H1 (cell line): Measurements from ENCODE around the gene ARPC4. TPM values are rescaled to one million over a fixed set of nuclear protein-coding genes. Genes with fewer than 3 reads are reported as not detected.
A peak's percentile ranks its signal among the peaks of the same experiment; 100 is the strongest.

Experiments used
- CTCF ChIA-PET: fragments of 300-600 bp; sonication (Branson Sonifier 250); formaldehyde crosslinking; loops from one replicate; lab custom pipeline; 2021; ENCODE audit not compliant: partially characterized antibody; lab: Charles Lee
- POLR2A ChIA-PET: fragments of 300-600 bp; sonication (Branson Sonifier 250); formaldehyde crosslinking; loops from one replicate; lab custom pipeline; 2021; ENCODE audit warnings: inconsistent platforms; ENCODE audit not compliant: partially characterized antibody; lab: Charles Lee
- DNase-seq, 2 experiments: peaks; one replicate each; pipeline versions ENCODE4 v3.0.0 to v3.0.0-alpha.2; 2010 to 2022; ENCODE audit warnings: low spot score in 2 of 2, low read depth in 1 of 2, mixed read lengths in 1 of 2
- FAIRE-seq: peaks from 2 replicates; lab custom pipeline; 2011; peaks lifted over from hg19 to GRCh38; lab: Jason Lieb, UNC
- H2AFZ ChIP-seq: 2 replicates; pipeline ENCODE4 v1.8.1; 2012; ENCODE audit warnings: low read length, inconsistent platforms
- H2AK5ac ChIP-seq: 2 replicates; pipeline ENCODE4 v1.6.1; 2013; ENCODE audit warnings: low read depth, low read length
- H2BK120ac ChIP-seq: replicated peaks from 2 replicates; pipeline ENCODE3; 2013; ENCODE audit warnings: low read depth, low read length, inconsistent platforms
- H2BK12ac ChIP-seq: 2 replicates; pipeline ENCODE4 v1.6.1; 2013; ENCODE audit warnings: low read depth, low read length
- H2BK15ac ChIP-seq: 2 replicates; pipeline ENCODE4 v1.6.1; 2013; ENCODE audit warnings: low read length
- H2BK20ac ChIP-seq: 2 replicates; pipeline ENCODE4 v1.6.1; 2013; ENCODE audit warnings: low read length
- H2BK5ac ChIP-seq: 2 replicates; pipeline ENCODE4 v1.6.1; 2013; ENCODE audit warnings: low read depth, low read length
- H3K14ac ChIP-seq: 2 replicates; pipeline ENCODE4 v1.6.1; 2013; ENCODE audit warnings: inconsistent platforms; ENCODE audit not compliant: insufficient read length
- H3K18ac ChIP-seq: 2 replicates; pipeline ENCODE4 v1.6.1; 2013; ENCODE audit warnings: low read length; ENCODE audit errors: extremely low read depth
- H3K23ac ChIP-seq: 2 replicates; pipeline ENCODE4 v1.6.1; 2013; ENCODE audit warnings: inconsistent platforms; ENCODE audit not compliant: insufficient read length
- H3K23me2 ChIP-seq: 2 replicates; pipeline ENCODE4 v1.6.1; 2013; ENCODE audit warnings: low read depth, low read length
- H3K27ac ChIP-seq: 2 replicates; pipeline ENCODE4 v1.6.1; 2011; ENCODE audit warnings: low read depth, low read length, inconsistent platforms
- H3K27me3 ChIP-seq, 4 experiments: replicated peaks in 1 of 4; 1 replicate in 1 of 4; 2 replicates in 3 of 4; pipeline versions ENCODE4 v1.6.1 to v1.8.1; 2011 to 2013; ENCODE audit warnings: low read length in 3 of 4, mild to moderate bottlenecking in 3 of 4, inconsistent platforms in 2 of 4, mixed read lengths in 2 of 4, moderate library complexity in 1 of 4; ENCODE audit not compliant: control insufficient read depth in 3 of 4, insufficient read depth in 3 of 4; ENCODE audit errors: extremely low read depth in 1 of 4
- H3K36me3 ChIP-seq, 4 experiments: 2 replicates each; pipeline versions ENCODE4 v1.6.1 to v1.8.1; 2011 to 2013; ENCODE audit warnings: mild to moderate bottlenecking in 4 of 4, low read length in 3 of 4, moderate library complexity in 2 of 4, control low read depth in 1 of 4, inconsistent platforms in 1 of 4; ENCODE audit not compliant: insufficient read depth in 4 of 4, control insufficient read depth in 2 of 4
- H3K4ac ChIP-seq: replicated peaks from 2 replicates; pipeline ENCODE3; 2013; ENCODE audit warnings: low read length, low read depth, mixed read lengths, inconsistent platforms; ENCODE audit not compliant: insufficient read length
- H3K4me1 ChIP-seq, 4 experiments: replicated peaks in 1 of 4; 1 replicate in 1 of 4; 2 replicates in 3 of 4; pipeline versions ENCODE4 v1.6.1 to v1.8.1; 2011 to 2013; ENCODE audit warnings: low read length in 3 of 4, inconsistent platforms in 2 of 4, mixed read lengths in 1 of 4; ENCODE audit not compliant: insufficient read depth in 4 of 4, control insufficient read depth in 3 of 4
- H3K4me2 ChIP-seq, 2 experiments: 2 replicates each; pipeline versions ENCODE4 v1.6.1 to v1.8.1; 2011 to 2013; ENCODE audit warnings: low read depth in 2 of 2, low read length in 2 of 2, control low read depth in 1 of 2, inconsistent platforms in 1 of 2, mild to moderate bottlenecking in 1 of 2; ENCODE audit not compliant: insufficient read depth in 1 of 2
- H3K4me3 ChIP-seq, 4 experiments: fragments of 200-600, 300-600 bp in 1 of 4; sonication (generic), shearing (Covaris generic), sonication (Bioruptor Twin) in 1 of 4; 2 replicates each; pipeline versions ENCODE4 v1.5.1 to v1.8.1; 2011 to 2016; ENCODE audit warnings: low read length in 4 of 4, low read depth in 3 of 4, control low read depth in 2 of 4, inconsistent platforms in 2 of 4, mild to moderate bottlenecking in 2 of 4, mixed read lengths in 1 of 4, moderate library complexity in 1 of 4; ENCODE audit not compliant: insufficient read depth in 2 of 4; ENCODE audit errors: extremely low read depth in 1 of 4
- H3K56ac ChIP-seq: replicated peaks from 2 replicates; pipeline ENCODE3; 2013; ENCODE audit warnings: low read depth, mild to moderate bottlenecking, mixed read lengths, low read length, inconsistent platforms; ENCODE audit not compliant: insufficient read length
- H3K79me1 ChIP-seq: 2 replicates; pipeline ENCODE4 v1.6.1; 2013; ENCODE audit warnings: low read depth, low read length, control low read depth
- H3K79me2 ChIP-seq, 2 experiments: 2 replicates each; pipeline versions ENCODE4 v1.6.1 to v1.8.1; 2012 to 2013; ENCODE audit warnings: low read length in 2 of 2, mild to moderate bottlenecking in 2 of 2, inconsistent platforms in 1 of 2; ENCODE audit not compliant: insufficient read depth in 2 of 2, control insufficient read depth in 1 of 2
- H3K9ac ChIP-seq, 4 experiments: replicated peaks in 1 of 4; 1 replicate in 1 of 4; 2 replicates in 3 of 4; pipeline versions ENCODE4 v1.6.1 to v1.8.1; 2011 to 2013; ENCODE audit warnings: low read depth in 3 of 4, low read length in 3 of 4, control low read depth in 2 of 4, mild to moderate bottlenecking in 2 of 4, moderate library complexity in 2 of 4, inconsistent platforms in 1 of 4; ENCODE audit errors: extremely low read depth in 1 of 4
- H3K9me3 ChIP-seq, 2 experiments: 2 replicates each; pipeline versions ENCODE4 v1.6.1 to v1.8.1; 2012 to 2013; ENCODE audit warnings: mild to moderate bottlenecking in 2 of 2, moderate library complexity in 2 of 2, control low read depth in 1 of 2, inconsistent platforms in 1 of 2, low read depth in 1 of 2, low read length in 1 of 2, mixed read lengths in 1 of 2; ENCODE audit not compliant: insufficient read depth in 2 of 2
- H4K20me1 ChIP-seq, 2 experiments: replicated peaks in 1 of 2; 2 replicates each; pipeline versions ENCODE3 to v1.8.1; 2011 to 2013; ENCODE audit warnings: inconsistent platforms in 2 of 2, low read length in 2 of 2, mild to moderate bottlenecking in 1 of 2; ENCODE audit not compliant: insufficient read depth in 2 of 2, control insufficient read depth in 1 of 2
- H4K5ac ChIP-seq: 2 replicates; pipeline ENCODE4 v1.6.1; 2013; ENCODE audit warnings: low read length, low read depth, mixed read lengths, inconsistent platforms; ENCODE audit not compliant: insufficient read length
- H4K8ac ChIP-seq: 2 replicates; pipeline ENCODE4 v1.8.0; 2013; ENCODE audit warnings: mild to moderate bottlenecking, moderate library complexity, low read length, inconsistent platforms; ENCODE audit not compliant: insufficient read depth; ENCODE audit errors: extremely low read depth
- H4K91ac ChIP-seq: replicated peaks from 2 replicates; pipeline ENCODE3; 2013; ENCODE audit warnings: low read length, mixed read lengths, inconsistent platforms; ENCODE audit not compliant: insufficient read length
- CBX5 ChIP-seq: fragments of 300-800, 300-1000 bp; sonication (generic); IDR thresholded peaks from 2 replicates; pipeline ENCODE4 v1.7.1; 2016; ENCODE audit warnings: antibody characterized with exemption, low read length, low read depth
- KDM1A ChIP-seq: fragments of 200-600, 300-600 bp; sonication (generic); IDR thresholded peaks from 2 replicates; pipeline ENCODE4 v1.7.1; 2016; ENCODE audit warnings: mild to moderate bottlenecking, low read length, borderline replicate concordance
- WGBS, 2 experiments: shearing (Covaris generic) in 1 of 2; methylation state at CpG; one replicate each; pipeline versions ENCODE4 v1.1.6 to v1.1.7; 2013 to 2015; ENCODE audit warnings: low lambda C conversion rate in 2 of 2, mixed read lengths in 2 of 2, inconsistent platforms in 1 of 2, low coverage in 1 of 2, missing lambda C conversion rate in 1 of 2; ENCODE audit not compliant: insufficient replicate concordance in 2 of 2, insufficient coverage in 1 of 2, insufficient read length in 1 of 2; ENCODE audit errors: extremely low coverage in 1 of 2, missing lambda C conversion rate in 1 of 2; 5-methylcytosine and 5-hydroxymethylcytosine counted together
- polyA plus RNA-seq, 7 experiments: library from polyadenylated mRNA; depleted of rRNA in 3 of 7; stranded (reverse) in 5 of 7; unstranded in 2 of 7; fragments of >200 nt in 5 of 7; fragments of 200-250 nt in 2 of 7; gene quantifications; 1 replicate in 5 of 7; 2 replicates in 1 of 7; 4 replicates in 1 of 7; pipeline versions ENCODE4 v1.2.1 to v1.2.3, GENCODE V29; 2011 to 2013; ENCODE audit warnings: missing spikeins in 2 of 7, mixed read lengths in 2 of 7
- total RNA-seq: library from RNA; stranded (reverse); fragmentation: NEBNext Ultra II Directional; extraction: Animal tissue kit (Norgen Biotek cat#: 25700); gene quantifications from 2 replicates; pipeline ENCODE4 v1.2.1, GENCODE V29; 2021

Gene ARPC4
- total and polyA plus RNA-seq, 2 of the 8 experiments (the other 6 are each of a cell fraction or from before 2014, with no cell fraction given) = 138 to 154 TPM

GRCh38 chr3:9794400-9794799, 1.5 kb downstream of the ARPC4 start:
- Histone ChIP-seq H3K36me3 (peaks cover 3 to 37% (median 24%) of the 10 kb centered on the region in 4 experiments; a peak in 7 of 8 replicates), H3K79me1 (peaks cover 9% of the 10 kb centered on the region), H3K9me3 (no peaks in the 10 kb centered on the region), H3K79me2 (peaks cover 0 to 40% of the 10 kb centered on the region in 2 experiments; a peak in 2 of 4 replicates), H4K5ac (no peak overlapping the region), H3K4me3 (no peak overlapping the region), H2BK5ac (no peak overlapping the region), H2BK120ac (no peak overlapping the region), H4K8ac (no peak overlapping the region), H2BK12ac (no peak overlapping the region), H2BK20ac (no peak overlapping the region), H2BK15ac (no peak overlapping the region), H4K91ac (no peak overlapping the region), H3K27me3 (no peaks in the 10 kb centered on the region), H2AFZ (no peak overlapping the region), H3K18ac (no peak overlapping the region), H3K4ac (no peak overlapping the region), H3K56ac (no peak overlapping the region), H3K23ac (no peak overlapping the region), H4K20me1 (no peaks in the 10 kb centered on the region), H3K23me2 (peaks cover 8% of the 10 kb centered on the region), H3K4me1 (peaks cover 0 to 8% (median 0%) of the 10 kb centered on the region in 4 experiments; a peak in 2 of 7 replicates), H3K4me2 (peak overlapping the region in 1 of 2 experiments; percentile 83; a peak in 1 of 4 replicates), H2AK5ac (no peak overlapping the region), H3K14ac (no peak overlapping the region), H3K9ac (no peak overlapping the region), H3K27ac (no peak overlapping the region)
- WGBS, 2 experiments = 94% methylated on average over 11 of the region's 11 CpGs; no CpG with 5 or more reads in 1 of the 2 experiments
- POLR2A ChIA-PET = interaction anchor here (2.4 to 5.5 kb wide), 2 partner anchors 13 to 63 kb away, joined by 17 to 71 read pairs; partner anchors contain the start of genes BRPF1 and TTLL3
- CTCF ChIA-PET = no interaction called here
- no peak for DNase-seq
- no peak for FAIRE-seq
- peak; percentile 68; the same call in 1 of the 2 replicates for TF ChIP-seq KDM1A
- no peak for TF ChIP-seq CBX5
